Breast epithelium (tissue), 4 donors: ENCODE data around the gene GNAI2. TPM values are rescaled to one million over a fixed set of nuclear protein-coding genes. Genes with fewer than 3 reads are reported as not detected.

Experiments
- DNase-seq, 2 donors: peaks; one replicate each; pipeline ENCODE4 v3.0.0-alpha.2; 2019; ENCODE audit warnings: low spot score in 2 of 2
- H3K27ac ChIP-seq, 2 donors: fragments of 200-600 bp; sonication (generic) in 1 of 2; one replicate each; pipeline ENCODE4 v1.5.1; 2016 to 2019; ENCODE audit warnings: mild to moderate bottlenecking in 1 of 2
- H3K27me3 ChIP-seq, 2 donors: fragments of 200-600 bp; sonication (generic) in 1 of 2; one replicate each; pipeline versions ENCODE4 v1.5.1 to v1.6.0; 2017 to 2019; ENCODE audit warnings: control low read depth in 1 of 2, mild to moderate bottlenecking in 1 of 2
- H3K36me3 ChIP-seq: fragments of 200-600 bp; one replicate; pipeline ENCODE4 v1.5.1; 2019
- H3K4me1 ChIP-seq, 2 donors: fragments of 200-600 bp; sonication (generic); one replicate each; pipeline ENCODE4 v1.5.1; 2016 to 2019; ENCODE audit warnings: control low read depth in 1 of 2
- H3K4me3 ChIP-seq, 3 donors: fragments of 200-600 bp; sonication (generic); 1 replicate in 2 of 3; 2 replicates in 1 of 3; pipeline ENCODE4 v1.5.1; 2016 to 2019; ENCODE audit warnings: mild to moderate bottlenecking in 3 of 3, moderate library complexity in 2 of 3
- H3K9me3 ChIP-seq, 2 donors: fragments of 200-600 bp; sonication (generic) in 1 of 2; one replicate each; pipeline ENCODE4 v1.5.1; 2016 to 2019; ENCODE audit warnings: control low read depth in 1 of 2
- POLR2A ChIP-seq: fragments of 450-650 bp; IDR thresholded peaks from one replicate; pipeline ENCODE4 v1.6.1; 2016; ENCODE audit warnings: antibody characterized with exemption, mild to moderate bottlenecking, moderate library complexity
- POLR2AphosphoS5 ChIP-seq, 3 donors: sonication (generic); formaldehyde crosslinking; IDR thresholded peaks; one replicate each; pipeline ENCODE4 v1.6.1; 2017; ENCODE audit warnings: antibody characterized with exemption in 3 of 3
- intact Hi-C: fragments of 100-400 bp; cut with DNase I; formaldehyde crosslinking; loops from one replicate; pipeline ENCODE4 v1.15.1; 2023; ENCODE audit warnings: low total_unique reads
- total RNA-seq, 3 donors: library from RNA; depleted of rRNA; stranded (reverse); fragments of >200 nt; gene quantifications; one replicate each; pipeline ENCODE4 v1.1.0, GENCODE V29; 2016
- TF ChIP-seq, protein P1 (sequence below), 3 donors: fragments of 450-650 bp; IDR thresholded peaks; one replicate each; pipeline ENCODE4 v1.5.1; 2016 to 2017; ENCODE audit warnings: antibody characterized with exemption in 3 of 3, mild to moderate bottlenecking in 3 of 3, moderate library complexity in 3 of 3

GNAI2 gene
- total RNA-seq, 3 donors from 2014 or later, result 95.3 to 232 (median 162) TPM

DNA sequence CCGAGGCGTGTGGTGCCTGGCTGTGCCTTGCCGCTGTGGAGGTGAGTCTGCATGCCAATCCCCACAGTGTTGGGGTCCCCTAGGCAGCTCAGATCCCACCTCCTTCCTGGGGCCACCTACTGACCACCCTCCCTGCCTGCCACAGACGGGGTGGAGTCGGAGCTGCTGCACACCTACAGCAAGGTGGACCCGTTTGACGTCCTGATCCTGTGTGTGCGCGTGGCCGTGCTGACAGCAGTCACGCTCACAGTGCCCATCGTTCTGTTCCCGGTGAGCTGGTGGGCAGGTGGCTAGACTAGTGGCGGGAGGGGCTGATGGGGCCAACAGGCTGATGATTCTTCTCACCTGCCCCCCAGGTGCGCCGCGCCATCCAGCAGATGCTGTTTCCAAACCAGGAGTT lies 17.6 kb upstream of the GNAI2 start:
- intact Hi-C loops, result no loop called here
- TF ChIP-seq POLR2AphosphoS5 (IDR thresholded peaks at IDR 0.05), result no peak
- TF ChIP-seq POLR2A, result no peak
- TF ChIP-seq, protein P1, sequence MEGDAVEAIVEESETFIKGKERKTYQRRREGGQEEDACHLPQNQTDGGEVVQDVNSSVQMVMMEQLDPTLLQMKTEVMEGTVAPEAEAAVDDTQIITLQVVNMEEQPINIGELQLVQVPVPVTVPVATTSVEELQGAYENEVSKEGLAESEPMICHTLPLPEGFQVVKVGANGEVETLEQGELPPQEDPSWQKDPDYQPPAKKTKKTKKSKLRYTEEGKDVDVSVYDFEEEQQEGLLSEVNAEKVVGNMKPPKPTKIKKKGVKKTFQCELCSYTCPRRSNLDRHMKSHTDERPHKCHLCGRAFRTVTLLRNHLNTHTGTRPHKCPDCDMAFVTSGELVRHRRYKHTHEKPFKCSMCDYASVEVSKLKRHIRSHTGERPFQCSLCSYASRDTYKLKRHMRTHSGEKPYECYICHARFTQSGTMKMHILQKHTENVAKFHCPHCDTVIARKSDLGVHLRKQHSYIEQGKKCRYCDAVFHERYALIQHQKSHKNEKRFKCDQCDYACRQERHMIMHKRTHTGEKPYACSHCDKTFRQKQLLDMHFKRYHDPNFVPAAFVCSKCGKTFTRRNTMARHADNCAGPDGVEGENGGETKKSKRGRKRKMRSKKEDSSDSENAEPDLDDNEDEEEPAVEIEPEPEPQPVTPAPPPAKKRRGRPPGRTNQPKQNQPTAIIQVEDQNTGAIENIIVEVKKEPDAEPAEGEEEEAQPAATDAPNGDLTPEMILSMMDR (IDR thresholded peaks at IDR 0.05), result no peak
- peaks cover 0 to 3% of the 10 kb centered on the region in 2 donors for H3K4me1 ChIP-seq

DNA sequence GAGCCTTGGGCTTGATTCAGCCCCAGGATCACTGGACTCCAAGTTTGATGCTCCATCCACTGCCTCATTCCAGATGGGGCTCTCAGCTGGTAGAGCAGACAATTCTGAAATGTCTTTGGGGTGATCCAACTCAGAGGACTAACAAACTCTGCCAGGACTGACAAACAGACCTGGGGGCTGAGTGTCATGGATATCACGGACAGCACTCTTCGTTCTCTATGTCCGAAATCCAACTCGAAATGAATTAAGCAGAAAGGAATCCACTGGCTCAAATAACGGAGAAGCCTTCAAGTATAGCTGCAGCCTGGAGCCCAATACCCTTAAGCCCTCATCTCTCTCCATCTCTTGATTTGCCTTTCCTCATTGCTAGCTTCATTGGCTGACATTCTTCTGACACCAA lies 16.7 kb upstream of the GNAI2 start:
- H3K27me3 ChIP-seq, result no peaks in the 10 kb centered on the region
- no peaks in the 10 kb centered on the region for H3K4me1 ChIP-seq
- no peaks in the 10 kb centered on the region for H3K36me3 ChIP-seq
- no peak overlapping the region for H3K27ac ChIP-seq
- intact Hi-C loops, result no loop called here
- TF ChIP-seq POLR2A (no peak), POLR2AphosphoS5 (IDR thresholded peaks at IDR 0.05) (no peak)
- TF ChIP-seq, protein P1 (IDR thresholded peaks at IDR 0.05), result no peak
- no peak for DNase-seq
- no peaks in the 10 kb centered on the region for H3K9me3 ChIP-seq
- H3K4me3 ChIP-seq, result no peak overlapping the region

More for the DNA sequence above, 17.6 kb upstream of the GNAI2 start:
- Histone ChIP-seq H3K27me3 (no peaks in the 10 kb centered on the region), H3K27ac (no peak overlapping the region), H3K4me3 (no peak overlapping the region), H3K9me3 (no peaks in the 10 kb centered on the region), H3K36me3 (no peaks in the 10 kb centered on the region)
- no peak for DNase-seq

DNA sequence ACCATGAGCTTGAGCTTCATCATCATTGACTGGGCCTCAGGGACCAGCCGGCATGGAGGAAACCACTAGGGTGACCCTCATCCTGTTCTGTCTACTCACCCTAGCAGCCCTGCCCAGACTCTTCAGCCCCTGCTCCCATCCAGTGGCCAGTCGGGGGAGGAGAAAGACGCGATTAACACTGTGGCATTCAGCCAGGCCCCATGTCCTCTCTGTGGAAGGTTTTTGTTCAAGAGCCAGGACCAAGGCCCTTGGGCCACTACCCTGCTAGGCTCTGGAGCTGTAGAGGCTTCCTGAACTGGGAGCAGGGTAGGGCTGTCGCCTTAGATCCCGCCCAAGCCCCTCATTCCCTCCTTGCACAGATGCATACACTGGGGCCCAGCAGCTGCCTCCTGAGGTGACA lies 15.9 kb upstream of the GNAI2 start:
- Histone ChIP-seq H3K27ac (no peak overlapping the region), H3K27me3 (no peaks in the 10 kb centered on the region), H3K4me3 (no peak overlapping the region), H3K4me1 (no peaks in the 10 kb centered on the region), H3K9me3 (no peaks in the 10 kb centered on the region), H3K36me3 (no peaks in the 10 kb centered on the region)
- TF ChIP-seq, protein P1 (IDR thresholded peaks at IDR 0.05), result no peak
- TF ChIP-seq POLR2AphosphoS5 (IDR thresholded peaks at IDR 0.05), result no peak
- no peak for TF ChIP-seq POLR2A
- DNase-seq, result no peak
- intact Hi-C loops, result no loop called here

DNA sequence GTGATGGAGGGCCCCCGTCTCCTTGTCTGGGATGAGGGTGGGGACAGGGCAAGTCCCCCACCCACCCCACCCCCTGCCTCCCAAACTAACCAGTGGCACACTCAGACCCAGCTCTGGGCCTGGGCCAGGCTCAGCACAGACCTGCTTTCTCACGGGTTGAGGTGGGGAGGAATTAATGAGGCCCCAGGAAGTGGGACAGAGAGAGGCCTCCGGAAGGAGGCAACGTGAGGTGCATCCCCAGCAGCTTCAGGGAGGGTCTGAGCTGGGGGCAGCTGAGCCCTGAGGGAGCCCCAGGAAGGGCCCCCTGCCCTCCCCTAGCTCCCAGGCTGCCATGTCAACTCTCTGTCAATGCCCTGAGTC lies 15.0 kb upstream of the GNAI2 start:
- H3K36me3 ChIP-seq, result no peaks in the 10 kb centered on the region
- no peak for DNase-seq
- no peaks in the 10 kb centered on the region for H3K27me3 ChIP-seq
- H3K9me3 ChIP-seq, result no peaks in the 10 kb centered on the region
- H3K27ac ChIP-seq, result peak overlapping the region in 1 of 2 donors; percentile 45
- H3K4me1 ChIP-seq, result no peaks in the 10 kb centered on the region
- intact Hi-C loops, result no loop called here
- no peak for TF ChIP-seq POLR2A
- TF ChIP-seq POLR2AphosphoS5 (IDR thresholded peaks at IDR 0.05), result no peak
- TF ChIP-seq, protein P1 (IDR thresholded peaks at IDR 0.05), result no peak
- H3K4me3 ChIP-seq, result no peak overlapping the region

DNA sequence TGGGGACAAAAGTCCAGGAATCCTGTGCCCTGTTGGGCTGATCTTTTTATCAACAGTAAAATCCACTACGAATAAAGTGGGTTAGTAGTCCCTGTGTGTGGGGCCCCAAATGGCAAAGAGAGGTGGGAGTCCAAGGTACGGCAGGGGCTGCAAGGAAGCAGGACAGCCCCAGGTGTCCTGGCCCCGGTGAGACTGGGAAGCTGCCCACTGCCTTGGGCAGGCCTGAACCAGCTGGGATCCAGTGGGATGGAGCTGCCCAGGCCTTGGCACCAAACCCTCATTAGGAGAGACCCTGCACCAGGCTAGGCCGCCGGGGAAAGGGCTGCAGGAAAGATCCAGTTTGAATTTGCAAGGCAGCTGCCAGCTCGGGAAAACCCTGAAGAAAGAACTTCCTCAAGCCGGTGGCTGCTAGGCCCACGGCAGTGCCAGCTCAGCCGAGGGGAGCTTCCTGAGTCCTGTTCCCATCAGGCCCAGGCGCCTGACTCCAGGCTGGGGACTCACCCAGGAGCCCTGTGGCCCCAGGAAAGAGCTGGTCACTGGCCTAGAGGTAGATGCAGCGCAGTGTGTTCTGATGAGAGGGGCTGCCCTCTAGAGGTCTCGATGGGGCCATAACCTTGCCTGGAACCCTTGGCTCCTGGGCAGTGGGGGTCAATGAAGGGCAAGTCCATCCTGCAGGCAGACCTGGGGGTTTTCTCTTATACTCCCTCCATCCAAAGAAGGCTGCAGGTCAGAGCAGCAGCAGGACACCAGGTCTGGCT lies 14.4 kb upstream of the GNAI2 start:
- intact Hi-C loops, result no loop called here
- no peaks in the 10 kb centered on the region for H3K36me3 ChIP-seq
- no peak for DNase-seq

More for the DNA sequence above, 14.4 kb upstream of the GNAI2 start:
- H3K4me3 ChIP-seq, result no peak overlapping the region
- peak overlapping the region in 1 of 2 donors; percentile 45 for H3K27ac ChIP-seq
- no peaks in the 10 kb centered on the region for H3K9me3 ChIP-seq
- H3K27me3 ChIP-seq, result no peaks in the 10 kb centered on the region
- TF ChIP-seq POLR2A, result no peak
- TF ChIP-seq, protein P1 (IDR thresholded peaks at IDR 0.05), result no peak
- no peaks in the 10 kb centered on the region for H3K4me1 ChIP-seq
